Measurements from ENCODE around the gene CCL28. TPM values are rescaled to one million over a fixed set of nuclear protein-coding genes. Genes with fewer than 3 reads are reported as not detected.

Gene CCL28
- total and polyA plus RNA-seq, 9 of the 15 experiments (the other 6 are each of a cell fraction or from before 2014, with no cell fraction given), result not detected

- no peak for TF ChIP-seq STAT6 (CRISPR knock-in tag; IDR thresholded peaks at IDR 0.05)
- no peak for TF ChIP-seq ZNF780A (CRISPR knock-in tag; IDR thresholded peaks at IDR 0.05)
- TF ChIP-seq PRDM10 (IDR thresholded peaks at IDR 0.05; ENCODE audit: partially characterized antibody), result peak; percentile 8
- TF ChIP-seq ZBTB17 (CRISPR knock-in tag; IDR thresholded peaks at IDR 0.05), result no peak
- TF ChIP-seq ZNF507 (tag; conservative IDR thresholded peaks at IDR 0.05), result no peak
- TF ChIP-seq CBFA2T2 (conservative IDR thresholded peaks at IDR 0.05), result peak; percentile 91
- no peak for TF ChIP-seq MAFF (IDR thresholded peaks at IDR 0.05; ENCODE audit: low read length)
- TF ChIP-seq CREB1 (IDR thresholded peaks at IDR 0.05), result no peak
- no peak for TF ChIP-seq CREB1 (CRISPR knock-in tag; IDR thresholded peaks at IDR 0.05)
- no peak for TF ChIP-seq ZNF212 (CRISPR knock-in tag; IDR thresholded peaks at IDR 0.05)
- TF ChIP-seq RBM34 (IDR thresholded peaks at IDR 0.05; ENCODE audit: borderline replicate concordance, insufficient read depth, low read length), result no peak
- TF ChIP-seq PTBP1 (IDR thresholded peaks at IDR 0.05; ENCODE audit: low read depth, low read length), result no peak
- no peak for TF ChIP-seq RBM25 (IDR thresholded peaks at IDR 0.05; ENCODE audit: low read depth, low read length, severe bottlenecking)
- TF ChIP-seq ZNF24 (IDR thresholded peaks at IDR 0.05), result no peak
- no peak for TF ChIP-seq BRF2 (IDR thresholded peaks at IDR 0.05; ENCODE audit: borderline replicate concordance, insufficient read depth, insufficient read length)
- no peak for TF ChIP-seq SPI1 (IDR thresholded peaks at IDR 0.05; ENCODE audit: borderline replicate concordance, low read depth, low read length)
- peak; percentile 95 for TF ChIP-seq CBFA2T3 (IDR thresholded peaks at IDR 0.05)
- no peak for TF ChIP-seq ZNF79 (CRISPR knock-in tag; IDR thresholded peaks at IDR 0.05; ENCODE audit: low read depth)
- TF ChIP-seq RAD21 (CRISPR knock-in tag; conservative IDR thresholded peaks at IDR 0.05 in 1 of 2, IDR thresholded peaks at IDR 0.05 in 1 of 2), result peak in 1 of 2 experiments; percentile 15; a peak in 1 of 4 replicates
- TF ChIP-seq MIER1 (IDR thresholded peaks at IDR 0.05; ENCODE audit: low read depth), result no peak
- no peak for TF ChIP-seq POU5F1 (IDR thresholded peaks at IDR 0.05; ENCODE audit: borderline replicate concordance, low read depth, low read length, partially characterized antibody)
- TF ChIP-seq RBFOX2 (IDR thresholded peaks at IDR 0.05; ENCODE audit: low read depth, low read length), result no peak
Measured at GRCh38 chr5:43415935-43416802, 4.0 kb upstream of the CCL28 start (continued).
